ENCODE results near the gene CDKAL1.

The CDKAL1 gene

DNA sequence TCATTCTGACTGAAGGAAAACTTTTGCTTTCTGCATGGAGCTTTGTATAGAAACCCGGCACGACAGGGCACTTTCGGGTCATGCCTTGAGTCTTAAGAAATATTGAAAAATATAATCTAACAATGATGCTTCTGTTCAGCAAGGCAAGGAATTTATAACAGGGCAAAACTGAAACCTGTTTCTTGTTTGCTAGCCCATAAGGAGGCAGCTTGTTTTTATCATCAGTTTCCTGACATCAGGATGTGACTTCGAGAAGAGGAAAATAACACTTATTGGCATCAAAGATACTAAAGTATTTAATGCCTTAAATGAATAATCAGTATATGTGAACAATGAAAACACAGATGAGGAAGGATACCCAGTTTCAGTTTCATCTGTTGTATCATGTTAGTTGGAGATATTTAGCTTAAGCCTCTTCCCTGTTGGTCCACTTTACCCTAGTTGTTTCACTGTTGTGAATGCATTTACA, 146.5 kb downstream of the CDKAL1 start:
- DNase-seq (ENCODE audit: low read depth) = no peak

- no peak for DNase-seq (ENCODE audit: low read depth)
Observed at GRCh38 chr6:20681243-20681684, 147.0 kb downstream of the CDKAL1 start.

DNA sequence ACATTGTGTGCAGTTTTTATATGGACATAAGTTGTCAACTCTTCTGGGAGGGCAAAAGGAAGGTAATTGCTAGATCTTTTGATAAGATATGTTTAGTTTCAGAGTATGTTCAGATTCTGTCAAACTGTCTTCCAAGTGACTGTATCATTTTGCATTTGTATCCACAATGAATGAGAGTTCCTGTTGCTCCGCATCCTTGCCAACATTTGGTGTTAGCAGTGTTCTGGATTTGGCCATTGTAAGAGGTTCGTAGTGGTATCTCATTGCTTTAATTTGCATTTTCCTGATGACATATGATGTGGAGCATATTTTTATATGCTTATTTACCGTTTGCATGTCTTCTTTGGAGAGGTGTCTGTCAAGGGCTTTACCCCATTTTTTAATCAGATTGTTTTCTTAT, 150.2 kb downstream of the CDKAL1 start:
- DNase-seq (ENCODE audit: low read depth) = no peak

DNA sequence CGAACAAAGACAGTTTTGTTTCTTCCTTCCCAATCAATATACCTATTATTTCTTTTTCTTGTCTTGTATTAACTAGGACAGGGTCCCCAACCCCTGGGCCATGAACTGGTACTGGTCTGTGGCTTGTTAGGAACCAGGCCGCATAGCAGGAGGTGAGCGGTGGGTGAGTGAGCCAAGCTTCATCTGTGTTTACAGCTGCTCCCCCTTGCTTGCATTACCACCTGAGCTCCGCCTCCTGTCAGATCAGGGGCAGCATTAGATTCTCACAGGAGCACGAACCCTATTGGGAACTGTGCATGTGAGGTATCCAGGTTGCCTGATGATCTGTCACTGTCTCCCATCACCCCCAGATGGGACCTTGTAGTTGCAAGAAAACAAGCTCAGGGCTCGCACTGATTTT, 151.9 kb downstream of the CDKAL1 start:
- DNase-seq (ENCODE audit: low read depth) = no peak

GRCh38 chr6:20687494-20687893, 153.2 kb downstream of the CDKAL1 start:
- DNase-seq (ENCODE audit: low read depth) = no peak

GRCh38 chr6:20688710-20689500, 154.6 kb downstream of the CDKAL1 start:
- no peak for DNase-seq (ENCODE audit: low read depth)

- DNase-seq (ENCODE audit: low read depth) = no peak
Observed at GRCh38 chr6:20691185-20691584, 156.9 kb downstream of the CDKAL1 start.

- DNase-seq (ENCODE audit: low read depth) = no peak
Observed at GRCh38 chr6:20692023-20692422, 157.8 kb downstream of the CDKAL1 start.

DNA sequence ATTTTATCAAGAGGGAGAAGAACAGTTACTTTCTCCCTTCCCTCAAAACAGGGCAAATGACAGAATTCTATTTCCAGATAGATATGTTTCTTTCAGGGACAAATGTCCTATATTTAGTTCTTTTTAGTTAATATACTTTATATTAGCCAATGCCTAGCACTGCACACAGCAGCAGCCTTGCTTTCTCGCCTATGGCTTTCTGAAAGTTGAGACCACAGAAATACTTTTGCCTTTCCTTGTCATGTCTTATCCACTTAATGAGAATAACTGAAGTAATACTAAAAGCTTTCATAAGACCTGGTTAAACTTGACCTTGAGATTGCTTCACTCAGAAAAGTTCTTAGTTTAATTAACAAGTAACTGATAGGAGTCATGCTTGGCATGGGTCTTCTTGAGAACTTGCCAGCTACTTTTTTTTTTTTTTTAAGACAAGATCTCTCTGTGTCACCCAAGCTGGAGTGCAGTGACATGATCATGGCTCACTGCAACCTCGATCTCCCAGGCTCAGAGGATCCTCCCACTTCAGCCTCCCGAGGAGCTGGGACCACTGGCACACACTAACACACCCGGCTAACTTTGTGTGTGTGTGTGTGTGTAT, 159.3 kb downstream of the CDKAL1 start:
- DNase-seq (ENCODE audit: low read depth) = no peak

DNA sequence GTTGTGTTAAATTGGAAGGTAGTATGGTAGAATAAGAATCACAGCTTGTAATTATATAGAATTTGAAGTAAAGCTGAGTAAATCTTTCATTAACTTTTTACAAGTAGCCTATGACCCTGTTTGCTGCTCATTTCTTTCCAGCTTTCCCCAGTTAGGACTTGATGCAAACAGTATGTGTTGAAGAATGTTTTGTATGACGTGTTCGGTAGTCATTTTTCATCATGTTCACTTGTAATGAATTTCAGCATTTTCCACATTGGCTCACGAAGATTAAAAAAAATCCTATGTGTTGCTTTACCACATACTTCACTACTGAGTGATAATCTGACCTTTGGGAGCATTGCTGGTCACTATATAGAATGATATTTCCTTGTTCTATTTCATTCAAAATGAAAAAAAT, 162.4 kb downstream of the CDKAL1 start:
- DNase-seq (ENCODE audit: low read depth) = no peak

DNA sequence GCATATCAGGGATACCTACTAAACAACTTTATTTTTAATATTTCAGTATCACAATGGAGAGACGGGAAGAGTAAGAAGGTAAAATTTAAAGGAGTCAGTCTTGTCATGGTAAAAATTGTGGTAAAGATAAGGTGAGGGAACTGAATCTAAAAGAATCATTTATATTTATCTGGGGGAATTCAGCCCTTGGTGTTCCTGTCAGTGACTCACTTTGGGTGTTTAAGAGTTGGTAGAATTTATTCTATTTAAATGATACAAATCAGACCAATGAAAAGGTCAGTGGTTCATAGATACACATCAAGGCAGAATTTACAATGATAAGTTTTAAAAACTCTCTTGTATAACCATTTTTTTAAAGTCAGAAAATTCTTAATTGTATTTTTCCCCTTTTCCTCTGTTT, 164.4 kb downstream of the CDKAL1 start:
- no peak for DNase-seq (ENCODE audit: low read depth)

GRCh38 chr6:20699402-20699801, 165.1 kb downstream of the CDKAL1 start:
- no peak for DNase-seq (ENCODE audit: low read depth)

GRCh38 chr6:20700375-20700774, 166.1 kb downstream of the CDKAL1 start:
- no peak for DNase-seq (ENCODE audit: low read depth)

DNA sequence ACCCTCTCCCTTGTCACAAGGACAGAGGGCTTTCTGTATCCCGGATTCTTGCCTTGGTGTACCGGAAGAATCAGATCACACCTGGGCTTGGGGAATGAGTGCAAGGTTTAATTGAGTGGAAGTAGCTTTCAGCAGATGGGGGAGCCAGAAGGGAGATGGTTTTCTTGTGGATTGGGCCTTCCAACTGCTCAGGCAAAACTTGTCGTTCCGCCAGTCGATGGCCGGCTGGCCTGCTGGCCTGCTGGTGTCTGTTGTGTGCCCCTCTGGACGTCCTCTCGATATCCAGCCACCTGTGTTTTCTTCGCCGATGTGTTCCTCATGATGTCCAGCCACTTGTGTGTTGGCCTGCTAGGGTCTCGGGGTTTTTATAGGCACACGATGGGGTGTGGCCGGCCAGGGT, 168.1 kb downstream of the CDKAL1 start:
- no peak for DNase-seq (ENCODE audit: low read depth)

DNA sequence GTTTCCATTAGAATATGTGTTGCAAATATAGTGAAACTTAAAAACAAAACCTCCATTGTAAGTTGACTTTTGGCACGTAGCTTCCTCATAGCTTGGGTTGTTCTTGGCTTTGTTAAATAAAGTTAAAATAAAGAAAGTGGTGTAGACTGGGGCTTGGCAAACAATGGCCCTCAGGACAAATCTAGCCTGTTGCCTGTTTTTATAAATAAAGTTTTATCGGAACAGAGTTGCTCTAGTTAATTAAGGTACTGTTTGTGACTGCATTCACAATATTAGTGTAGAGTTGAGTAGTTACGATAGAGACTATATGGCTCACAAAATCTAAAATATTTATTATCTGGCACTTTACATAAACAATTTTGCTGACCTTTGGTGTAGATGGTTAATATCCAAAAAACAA, 168.8 kb downstream of the CDKAL1 start:
- DNase-seq (ENCODE audit: low read depth) = no peak

DNA sequence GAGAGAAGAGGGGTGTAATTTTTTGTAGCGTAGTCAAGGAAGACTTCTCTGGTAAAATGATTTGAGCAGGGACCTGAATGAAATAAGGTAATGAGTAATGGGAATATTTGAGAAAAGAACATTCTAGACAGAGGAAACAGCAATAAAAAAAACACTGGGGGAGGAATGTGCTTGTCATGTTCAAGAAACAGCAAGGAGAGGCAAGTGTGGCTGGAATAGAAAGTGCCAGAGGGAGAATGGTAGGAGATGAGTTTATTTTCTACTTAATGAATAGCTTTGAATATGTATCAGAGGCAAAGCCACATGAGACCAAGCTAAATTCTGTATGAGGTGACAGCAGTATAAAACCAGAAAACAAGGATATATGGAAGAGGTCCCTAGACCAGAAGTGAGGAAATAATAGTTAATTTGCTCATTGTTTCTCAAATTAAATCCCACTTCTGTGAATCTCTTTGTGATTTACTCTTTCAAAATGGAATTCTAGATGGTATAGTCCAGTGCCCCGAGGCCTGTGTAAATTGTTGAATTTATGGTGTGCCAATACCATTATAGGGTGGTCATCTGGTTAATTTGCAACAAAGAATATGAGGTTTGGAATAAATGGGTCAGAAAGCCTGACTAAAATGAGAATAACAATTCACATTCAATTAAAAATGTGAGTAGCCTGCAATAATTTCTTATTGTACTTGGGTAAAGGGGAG, 170.2 kb downstream of the CDKAL1 start:
- DNase-seq (ENCODE audit: low read depth) = no peak

DNA sequence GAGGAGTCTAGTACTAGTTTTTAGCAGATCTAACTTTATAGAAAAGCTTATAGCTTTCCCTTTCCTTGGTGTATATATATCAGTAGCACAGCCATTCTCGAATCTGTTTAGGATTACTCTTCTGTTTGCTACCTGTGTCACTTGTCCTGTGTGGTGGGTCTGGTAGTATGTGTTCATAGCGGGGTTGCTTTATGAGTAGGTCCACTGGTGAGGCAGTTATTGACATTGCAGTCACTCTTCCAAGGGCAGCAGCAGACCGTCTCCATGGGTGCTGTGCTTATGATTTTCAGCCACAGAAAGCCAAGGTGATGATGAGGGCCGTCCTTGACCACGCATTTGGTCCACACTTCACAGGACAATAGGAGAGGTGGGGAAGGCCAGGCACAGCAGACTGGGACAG, 171.5 kb downstream of the CDKAL1 start:
- DNase-seq (ENCODE audit: low read depth) = no peak

- DNase-seq (ENCODE audit: low read depth) = no peak
Observed at GRCh38 chr6:20706238-20706938, 172.1 kb downstream of the CDKAL1 start.

DNA sequence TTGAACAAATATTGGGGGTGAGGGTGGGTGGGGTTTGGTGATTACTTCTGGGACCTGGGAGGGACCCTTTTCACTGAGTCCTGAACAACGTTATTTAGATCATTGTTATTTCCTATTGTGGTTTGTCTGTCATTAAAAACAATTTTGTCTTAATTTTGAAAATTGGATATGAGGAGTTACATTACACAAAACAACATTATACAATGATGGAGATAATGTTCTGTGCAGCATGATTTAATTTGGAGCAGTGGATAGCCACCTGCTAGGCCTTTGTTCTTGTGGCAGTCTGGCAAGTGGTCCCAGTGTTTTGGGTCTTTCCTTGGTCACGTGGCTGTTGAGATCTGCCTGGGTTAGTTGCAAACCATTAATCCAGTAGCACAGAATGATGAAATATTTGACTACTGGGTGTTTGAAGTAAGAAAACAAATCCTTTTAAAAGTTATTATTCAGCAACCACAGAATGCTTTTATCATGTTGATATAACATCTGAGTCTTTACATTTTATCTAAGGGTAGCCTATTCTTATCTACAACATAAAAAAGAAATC, 172.8 kb downstream of the CDKAL1 start:
- no peak for DNase-seq (ENCODE audit: low read depth)

- DNase-seq (ENCODE audit: low read depth) = no peak
Observed at GRCh38 chr6:20707870-20708269, 173.6 kb downstream of the CDKAL1 start.

- DNase-seq (ENCODE audit: low read depth) = no peak
Observed at GRCh38 chr6:20708367-20709124, 174.3 kb downstream of the CDKAL1 start.
